ENCODE measurements around the gene SMIM32.
A peak's percentile ranks its signal among the peaks of the same experiment; 100 is the strongest.

Gene SMIM32

DNA sequence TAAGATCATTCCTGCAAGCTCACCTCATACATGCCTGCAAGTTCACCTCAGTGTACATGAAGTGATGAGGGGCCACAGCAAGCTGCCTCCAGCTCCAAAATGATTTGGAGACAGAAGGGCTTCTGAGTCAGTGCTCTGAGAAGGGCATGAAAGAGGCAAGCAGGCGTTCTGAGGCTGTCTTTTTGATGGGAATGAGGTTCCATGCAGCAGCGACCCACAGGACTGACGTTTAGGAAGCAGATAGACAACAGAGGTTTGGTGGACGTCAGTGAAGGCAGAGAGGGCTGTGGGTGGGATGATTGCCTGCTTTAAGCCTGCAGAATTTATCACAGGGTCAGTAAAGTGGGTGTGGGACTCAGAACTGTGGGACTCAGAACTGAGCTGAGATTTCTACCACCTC, 8.9 kb upstream of the SMIM32 start:
- DNase-seq (ENCODE audit: low spot score in 2 of 2) = no peak
- in situ Hi-C loops (cut with MboI; ENCODE audit: low sequenced_read_pairs) = no loop called here
- H3K9me3 ChIP-seq = no peaks in the 10 kb centered on the region
- no peak overlapping the region for H3K4me3 ChIP-seq
- no peaks in the 10 kb centered on the region for H3K36me3 ChIP-seq (replicated peaks)
- H3K27me3 ChIP-seq (ENCODE audit: low read depth) = no peaks in the 10 kb centered on the region
- H3K4me1 ChIP-seq = peaks cover 7% of the 10 kb centered on the region

DNA sequence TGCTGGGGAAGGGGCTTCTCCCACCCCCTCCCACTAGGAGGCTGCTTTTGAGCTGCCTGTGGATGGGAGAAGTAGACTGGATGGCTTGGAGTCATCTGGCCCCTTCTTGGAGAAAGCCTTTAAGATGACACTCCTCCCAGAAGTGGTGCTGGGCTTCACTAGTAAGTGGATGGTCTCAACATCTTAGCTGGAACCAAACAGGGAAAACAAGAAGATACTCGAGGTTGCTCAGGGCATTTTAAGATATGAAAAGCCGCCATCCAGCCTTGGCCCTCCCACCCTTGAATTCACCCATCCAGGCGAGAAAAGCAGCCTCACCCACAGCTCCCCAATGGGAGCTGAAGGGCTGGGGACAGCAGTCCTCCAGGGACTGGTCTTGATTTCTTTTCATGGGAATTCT, 7.8 kb upstream of the SMIM32 start:
- no peaks in the 10 kb centered on the region for H3K36me3 ChIP-seq (replicated peaks)
- H3K4me3 ChIP-seq = no peak overlapping the region
- no peak for DNase-seq (ENCODE audit: low spot score in 2 of 2)
- in situ Hi-C loops (cut with MboI; ENCODE audit: low sequenced_read_pairs) = no loop called here
- H3K27me3 ChIP-seq (ENCODE audit: low read depth) = no peaks in the 10 kb centered on the region
- peaks cover 7% of the 10 kb centered on the region for H3K4me1 ChIP-seq
- no peaks in the 10 kb centered on the region for H3K9me3 ChIP-seq

DNA sequence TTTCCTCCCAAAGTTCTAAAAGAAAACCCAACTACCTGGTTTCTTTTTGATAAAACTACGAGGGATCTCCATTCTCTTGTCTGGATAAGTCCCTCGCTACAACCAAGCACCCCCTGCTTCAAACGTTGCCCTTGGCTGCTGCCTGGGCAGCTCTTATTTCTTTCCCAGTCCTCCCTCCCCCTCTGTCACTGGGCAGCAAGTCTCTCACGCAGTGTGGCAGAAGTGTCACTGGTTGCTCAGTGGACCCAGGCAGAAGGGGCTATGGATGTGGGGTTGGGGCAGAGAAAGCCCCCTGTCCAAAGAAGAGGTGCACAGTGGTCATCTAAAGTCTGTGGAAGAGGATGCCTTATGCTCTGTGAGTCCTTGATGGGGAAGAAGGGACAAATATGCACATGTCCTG, 7.2 kb upstream of the SMIM32 start:
- in situ Hi-C loops (cut with MboI; ENCODE audit: low sequenced_read_pairs) = no loop called here
- Histone ChIP-seq H3K4me3 (no peak overlapping the region), H3K4me1 (peaks cover 7% of the 10 kb centered on the region), H3K36me3 (replicated peaks) (no peaks in the 10 kb centered on the region), H3K27me3 (ENCODE audit: low read depth) (no peaks in the 10 kb centered on the region), H3K9me3 (no peaks in the 10 kb centered on the region)
- DNase-seq (ENCODE audit: low spot score in 2 of 2) = no peak

DNA sequence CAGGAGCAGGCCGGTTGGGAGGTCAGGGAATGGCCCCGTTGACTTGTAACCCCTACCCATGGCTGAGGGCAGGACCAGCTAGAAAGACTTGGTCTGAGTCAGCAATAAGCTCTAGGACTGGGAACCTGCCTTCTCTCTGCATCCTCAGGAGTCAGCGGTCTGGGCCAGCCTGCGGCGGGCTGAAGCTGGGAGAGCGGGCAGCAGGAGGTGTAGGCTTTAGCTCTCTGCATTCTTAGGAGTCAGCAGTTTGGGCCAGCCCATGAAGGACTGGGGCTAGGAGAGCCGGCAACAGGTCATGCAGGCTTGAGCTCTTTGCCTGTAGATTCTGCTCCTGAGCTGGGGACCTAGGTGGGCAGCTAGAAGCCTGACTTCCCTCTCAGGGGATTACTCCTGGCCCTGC, 6.4 kb upstream of the SMIM32 start:
- no peaks in the 10 kb centered on the region for H3K9me3 ChIP-seq
- in situ Hi-C loops (cut with MboI; ENCODE audit: low sequenced_read_pairs) = no loop called here
- peaks cover 7% of the 10 kb centered on the region for H3K4me1 ChIP-seq
- H3K36me3 ChIP-seq (replicated peaks) = no peaks in the 10 kb centered on the region
- no peak for DNase-seq (ENCODE audit: low spot score in 2 of 2)
- no peaks in the 10 kb centered on the region for H3K27me3 ChIP-seq (ENCODE audit: low read depth)
- no peak overlapping the region for H3K4me3 ChIP-seq

GRCh38 chr5:136198453-136198852, 5.5 kb upstream of the SMIM32 start:
- Histone ChIP-seq H3K27me3 (ENCODE audit: low read depth) (peaks cover under 1% of the 10 kb centered on the region; the same call in 1 of the 2 replicates), H3K4me3 (no peak overlapping the region), H3K4me1 (peaks cover 7% of the 10 kb centered on the region), H3K9me3 (no peaks in the 10 kb centered on the region), H3K36me3 (replicated peaks) (no peaks in the 10 kb centered on the region)
- in situ Hi-C loops (cut with MboI; ENCODE audit: low sequenced_read_pairs) = no loop called here
- no peak for DNase-seq (ENCODE audit: low spot score in 2 of 2)

DNA sequence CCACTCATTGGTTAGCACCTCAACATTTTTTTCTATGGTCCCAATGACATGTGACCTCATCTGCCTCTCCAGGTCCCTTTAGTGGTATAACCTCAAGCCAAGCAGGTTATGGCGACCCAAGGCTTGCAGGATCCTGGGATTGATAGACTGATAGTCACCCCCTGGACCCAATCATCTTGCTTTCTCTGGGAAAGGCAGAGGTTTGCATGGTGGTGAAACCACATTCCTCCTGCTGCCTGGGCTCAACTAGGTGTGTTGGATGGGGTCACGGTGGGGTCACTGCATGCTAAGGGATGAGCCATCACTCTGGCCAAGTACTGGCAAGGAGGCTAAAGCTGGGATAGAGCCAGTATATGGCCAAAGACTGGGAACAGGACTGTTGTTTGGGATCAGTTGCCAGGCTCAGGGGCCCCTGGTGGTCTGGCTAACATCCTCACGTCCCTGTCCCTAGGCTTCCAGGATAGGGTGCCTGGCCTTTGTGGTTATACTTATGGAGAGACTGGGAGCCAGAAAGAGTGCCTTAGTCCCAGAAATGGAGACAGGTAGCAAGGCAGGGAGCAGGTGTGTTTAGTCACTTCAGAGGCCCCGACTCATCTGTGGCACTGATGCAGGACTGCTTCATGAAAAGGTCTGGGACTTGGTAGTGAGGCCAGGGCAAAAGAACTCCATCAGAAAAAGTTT, 4.6 kb upstream of the SMIM32 start:
- Histone ChIP-seq H3K27me3 (ENCODE audit: low read depth) (peaks cover 8% of the 10 kb centered on the region), H3K36me3 (replicated peaks) (no peaks in the 10 kb centered on the region), H3K4me3 (no peak overlapping the region), H3K9me3 (no peaks in the 10 kb centered on the region), H3K4me1 (peaks cover 2% of the 10 kb centered on the region)
- in situ Hi-C loops (cut with MboI; ENCODE audit: low sequenced_read_pairs) = no loop called here
- DNase-seq (ENCODE audit: low spot score in 2 of 2) = no peak

- in situ Hi-C loops (cut with MboI; ENCODE audit: low sequenced_read_pairs) = no loop called here
- no peaks in the 10 kb centered on the region for H3K4me1 ChIP-seq
- no peaks in the 10 kb centered on the region for H3K9me3 ChIP-seq
- H3K27me3 ChIP-seq (ENCODE audit: low read depth) = peaks cover 22% of the 10 kb centered on the region
- no peak overlapping the region for H3K4me3 ChIP-seq
- H3K36me3 ChIP-seq (replicated peaks) = no peaks in the 10 kb centered on the region
- no peak for DNase-seq (ENCODE audit: low spot score in 2 of 2)
Observed at GRCh38 chr5:136195971-136196820, 3.2 kb upstream of the SMIM32 start.

GRCh38 chr5:136194576-136194975, 1.6 kb upstream of the SMIM32 start:
- H3K36me3 ChIP-seq (replicated peaks) = no peaks in the 10 kb centered on the region
- in situ Hi-C loops (cut with MboI; ENCODE audit: low sequenced_read_pairs) = no loop called here
- DNase-seq (ENCODE audit: low spot score in 2 of 2) = no peak
- no peaks in the 10 kb centered on the region for H3K4me1 ChIP-seq
- no peaks in the 10 kb centered on the region for H3K9me3 ChIP-seq
- H3K4me3 ChIP-seq = no peak overlapping the region
- peaks cover 24% of the 10 kb centered on the region for H3K27me3 ChIP-seq (ENCODE audit: low read depth)

DNA sequence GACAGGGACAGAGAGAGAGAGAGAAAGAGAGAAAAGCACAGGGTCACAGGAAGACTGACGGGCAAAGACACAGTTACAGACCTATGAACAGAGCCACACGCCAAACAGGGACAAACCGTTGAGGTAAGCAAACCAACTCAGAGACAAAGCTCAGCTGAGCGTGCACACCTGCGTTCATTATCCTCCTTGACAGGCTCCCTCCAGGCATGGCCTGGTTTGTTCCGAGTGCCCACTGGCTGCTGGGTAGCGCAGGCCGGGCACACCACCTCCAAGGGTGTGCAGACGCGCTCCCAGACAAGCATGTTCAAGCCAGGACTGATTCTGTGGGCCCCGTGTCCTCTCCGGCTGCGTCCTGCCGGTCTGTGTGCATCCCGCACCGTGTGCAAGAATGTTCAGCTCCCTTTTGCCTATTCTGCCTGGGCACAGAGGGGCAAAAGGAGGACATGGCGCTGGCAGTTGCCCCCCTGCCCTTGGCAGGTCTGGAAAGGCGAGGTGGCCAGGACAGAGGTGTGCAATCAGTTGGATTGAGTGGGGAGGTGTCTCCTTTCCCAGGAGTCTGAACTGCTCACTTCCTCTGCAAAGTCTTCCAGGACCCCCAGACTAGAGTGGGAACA, 467 bp upstream of the SMIM32 start:
- H3K4me1 ChIP-seq = no peaks in the 10 kb centered on the region
- H3K4me3 ChIP-seq = peak overlapping the region; percentile 40; the same call in 1 of the 2 replicates
- no peaks in the 10 kb centered on the region for H3K36me3 ChIP-seq (replicated peaks)
- peaks cover 24% of the 10 kb centered on the region for H3K27me3 ChIP-seq (ENCODE audit: low read depth)
- H3K9me3 ChIP-seq = no peaks in the 10 kb centered on the region
- DNase-seq (ENCODE audit: low spot score in 2 of 2) = no peak
- in situ Hi-C loops (cut with MboI; ENCODE audit: low sequenced_read_pairs) = no loop called here

DNA sequence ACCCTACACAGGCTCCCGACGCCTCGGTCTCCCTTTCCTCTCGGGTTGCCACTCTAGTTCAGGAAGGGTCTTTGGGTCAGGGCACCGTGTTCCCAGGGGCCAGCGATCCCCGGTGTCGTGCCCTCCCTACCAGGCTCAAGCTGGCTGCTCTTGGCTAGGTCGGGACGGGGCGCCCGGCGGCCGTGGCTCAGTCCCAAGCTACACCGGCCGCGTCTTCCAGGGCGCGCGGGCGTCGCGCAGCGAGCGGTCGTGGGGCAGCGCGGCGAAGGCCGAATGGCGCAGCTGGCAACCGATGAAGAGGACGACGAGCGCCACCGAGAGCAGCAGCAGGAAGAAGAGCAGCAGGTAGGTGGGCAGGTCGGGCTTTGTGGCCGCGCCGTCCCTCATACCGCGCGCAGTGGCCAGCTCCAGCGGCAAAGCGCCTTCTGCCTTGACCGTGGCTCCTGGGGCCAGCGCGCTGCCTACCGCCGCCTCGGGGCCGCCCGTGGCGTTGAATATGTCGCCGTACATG, 892 bp downstream of the SMIM32 start:
- DNase-seq (ENCODE audit: low spot score in 2 of 2) = peak in 1 of 2 experiments; percentile 29
- Histone ChIP-seq H3K4me1 (no peaks in the 10 kb centered on the region), H3K27me3 (ENCODE audit: low read depth) (peaks cover 24% of the 10 kb centered on the region), H3K9me3 (no peaks in the 10 kb centered on the region), H3K4me3 (peak overlapping the region; percentile 40), H3K36me3 (replicated peaks) (no peaks in the 10 kb centered on the region; the same call in 1 of the 2 replicates)
- in situ Hi-C loops (cut with MboI; ENCODE audit: low sequenced_read_pairs) = no loop called here

DNA sequence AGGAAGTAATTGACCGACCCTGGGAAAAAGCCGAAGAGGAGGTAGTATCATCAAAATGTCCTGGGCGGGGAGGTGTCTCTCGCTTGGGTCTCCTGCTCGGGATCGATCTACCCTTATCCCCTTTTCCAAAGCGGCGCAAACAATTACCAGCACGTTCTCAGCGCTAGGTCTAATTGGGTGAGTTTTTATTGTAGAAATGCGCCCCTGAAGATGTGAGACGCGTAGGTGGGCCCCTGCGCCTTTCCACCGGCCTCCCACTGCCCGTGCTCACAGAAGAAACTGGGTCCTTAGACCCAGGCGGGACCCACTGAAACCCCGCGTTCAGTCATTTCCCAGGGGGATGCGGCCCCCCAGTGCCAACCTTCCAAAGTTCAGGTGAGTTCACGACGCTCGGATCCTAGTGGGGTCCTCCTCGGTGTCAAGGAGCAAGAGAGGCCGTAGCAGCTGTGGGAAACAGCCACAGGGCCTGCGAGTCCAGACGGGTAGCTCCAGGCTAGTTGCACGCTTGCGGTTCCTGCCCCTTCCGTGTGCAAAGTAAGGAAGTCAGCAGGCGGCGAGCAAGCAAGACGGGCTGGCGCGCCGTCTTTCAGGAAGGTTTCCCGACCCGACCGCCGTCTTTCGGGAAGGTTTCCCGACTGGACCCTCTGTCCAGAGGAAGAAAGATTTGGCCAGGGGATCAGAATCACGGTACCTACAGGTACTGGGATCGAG, 1.5 kb downstream of the SMIM32 start:
- Histone ChIP-seq H3K36me3 (replicated peaks) (no peaks in the 10 kb centered on the region; the same call in 1 of the 2 replicates), H3K4me1 (no peaks in the 10 kb centered on the region), H3K4me3 (peak overlapping the region; percentile 40), H3K9me3 (no peaks in the 10 kb centered on the region), H3K27me3 (ENCODE audit: low read depth) (peaks cover 24% of the 10 kb centered on the region)
- in situ Hi-C loops (cut with MboI; ENCODE audit: low sequenced_read_pairs) = no loop called here
- DNase-seq (ENCODE audit: low spot score in 2 of 2) = peak in 1 of 2 experiments; percentile 25

- H3K9me3 ChIP-seq = no peaks in the 10 kb centered on the region
- H3K4me3 ChIP-seq = no peak overlapping the region
- DNase-seq (ENCODE audit: low spot score in 2 of 2) = no peak
- H3K4me1 ChIP-seq = no peaks in the 10 kb centered on the region
- H3K36me3 ChIP-seq (replicated peaks) = no peaks in the 10 kb centered on the region; the same call in 1 of the 2 replicates
- in situ Hi-C loops (cut with MboI; ENCODE audit: low sequenced_read_pairs) = no loop called here
- H3K27me3 ChIP-seq (ENCODE audit: low read depth) = peaks cover 24% of the 10 kb centered on the region
Observed at GRCh38 chr5:136190904-136191303, 2.1 kb downstream of the SMIM32 start.

DNA sequence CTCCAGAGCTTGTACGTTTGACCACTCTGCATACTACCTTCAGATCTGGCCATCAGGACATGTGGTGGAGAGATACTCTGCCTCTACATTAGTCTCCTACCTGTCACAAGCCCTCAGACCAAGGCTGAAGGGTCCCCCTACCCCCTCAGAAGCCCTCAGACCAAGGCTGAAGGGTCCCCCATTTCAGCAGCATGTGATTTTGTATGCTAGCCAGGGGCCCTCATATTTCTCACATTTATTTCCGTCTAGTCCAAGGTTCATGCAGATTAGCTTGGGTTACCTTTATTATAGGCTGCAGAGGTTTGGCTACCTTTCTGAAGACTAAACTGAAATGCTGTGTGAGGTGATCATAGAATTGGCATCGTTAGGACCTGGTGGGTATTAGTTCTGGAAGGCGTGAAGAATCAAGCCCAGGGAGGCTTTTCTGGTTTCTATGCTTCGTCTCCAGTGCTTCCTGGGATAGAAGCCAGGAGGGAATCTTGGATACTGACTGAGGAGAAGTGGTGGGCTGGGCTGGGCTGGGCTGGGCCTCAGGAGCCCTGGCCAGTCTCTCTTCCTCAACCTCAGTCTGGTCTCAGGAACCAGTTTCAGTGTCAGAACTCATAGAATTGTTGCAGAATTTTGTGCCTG, 2.8 kb downstream of the SMIM32 start:
- Histone ChIP-seq H3K36me3 (replicated peaks) (no peaks in the 10 kb centered on the region; the same call in 1 of the 2 replicates), H3K9me3 (no peaks in the 10 kb centered on the region), H3K4me3 (no peak overlapping the region), H3K27me3 (ENCODE audit: low read depth) (peaks cover 24% of the 10 kb centered on the region), H3K4me1 (no peaks in the 10 kb centered on the region)
- DNase-seq (ENCODE audit: low spot score in 2 of 2) = no peak
- in situ Hi-C loops (cut with MboI; ENCODE audit: low sequenced_read_pairs) = no loop called here
